GM23248 (cell line): Measurements from ENCODE around the gene RTCB. TPM values are rescaled to one million over a fixed set of nuclear protein-coding genes. Genes with fewer than 3 reads are reported as not detected.
A peak's percentile ranks its signal among the peaks of the same experiment; 100 is the strongest.

ENCODE experiments used
- DNase-seq: peaks from one replicate; pipeline ENCODE4 v3.0.0-alpha.2; 2015
- H2AFZ ChIP-seq: fragments of 200-600 bp; sonication (generic); 2 replicates; pipeline ENCODE4 v1.6.1; 2016; ENCODE audit warnings: antibody characterized with exemption
- H3F3A ChIP-seq: fragments of 200-600 bp; sonication (generic); 2 replicates; pipeline ENCODE4 v1.6.1; 2016; ENCODE audit warnings: mild to moderate bottlenecking, antibody characterized with exemption, mixed run types; ENCODE audit not compliant: insufficient read depth
- H3K27ac ChIP-seq: fragments of 200-600 bp; sonication (generic); 2 replicates; pipeline ENCODE4 v1.5.1; 2016; ENCODE audit warnings: mild to moderate bottlenecking
- H3K27me3 ChIP-seq: fragments of 200-600 bp; sonication (generic); replicated peaks from 2 replicates; pipeline ENCODE4 v1.6.1; 2016; ENCODE audit warnings: mild to moderate bottlenecking; ENCODE audit not compliant: insufficient read depth
- H3K36me3 ChIP-seq: fragments of 200-600 bp; sonication (generic); 2 replicates; pipeline ENCODE4 v1.6.1; 2016; ENCODE audit warnings: low read depth, mild to moderate bottlenecking
- H3K4me1 ChIP-seq: fragments of 200-600 bp; sonication (generic); 2 replicates; pipeline ENCODE4 v1.6.1; 2016; ENCODE audit warnings: mild to moderate bottlenecking; ENCODE audit not compliant: insufficient read depth
- H3K4me2 ChIP-seq: fragments of 200-600 bp; sonication (generic); one replicate; pipeline ENCODE4 v1.6.1; 2016; ENCODE audit warnings: mild to moderate bottlenecking; ENCODE audit not compliant: unreplicated experiment
- H3K4me3 ChIP-seq: fragments of 200-600 bp; sonication (generic); 2 replicates; pipeline ENCODE4 v1.5.1; 2016; ENCODE audit warnings: mild to moderate bottlenecking
- H3K79me2 ChIP-seq: fragments of 200-600 bp; sonication (generic); 2 replicates; pipeline ENCODE4 v1.6.1; 2016; ENCODE audit warnings: mild to moderate bottlenecking; ENCODE audit not compliant: insufficient read depth
- H3K9ac ChIP-seq: fragments of 200-600 bp; sonication (generic); 2 replicates; pipeline ENCODE4 v1.6.1; 2016; ENCODE audit warnings: mild to moderate bottlenecking
- H3K9me2 ChIP-seq: fragments of 200-600 bp; sonication (generic); 2 replicates; pipeline ENCODE4 v1.6.1; 2016; ENCODE audit warnings: mixed run types, mild to moderate bottlenecking, moderate library complexity; ENCODE audit not compliant: insufficient read depth
- H3K9me3 ChIP-seq: fragments of 200-600 bp; sonication (generic); one replicate; pipeline ENCODE4 v1.6.1; 2017; ENCODE audit warnings: low read depth
- H4K20me1 ChIP-seq: fragments of 200-600 bp; sonication (generic); 2 replicates; pipeline ENCODE4 v1.6.0; 2016; ENCODE audit not compliant: insufficient read depth
- EZH2 ChIP-seq: fragments of 200-600 bp; sonication (generic); IDR thresholded peaks from 2 replicates; pipeline ENCODE4 v1.6.1; 2018; ENCODE audit warnings: antibody characterized with exemption, mild to moderate bottlenecking; ENCODE audit not compliant: insufficient read depth, poor library complexity, severe bottlenecking
- EZH2phosphoT487 ChIP-seq: fragments of 200-600 bp; sonication (generic); IDR thresholded peaks from 2 replicates; pipeline ENCODE4 v1.6.1; 2018; ENCODE audit warnings: antibody characterized with exemption, moderate library complexity, mild to moderate bottlenecking, low read depth; ENCODE audit not compliant: insufficient read depth
- WGBS, 2 experiments: methylation state at CpG; one replicate each; pipeline ENCODE4 v1.1.6; 2015 to 2017; ENCODE audit warnings: low lambda C conversion rate in 2 of 2, low coverage in 1 of 2; ENCODE audit errors: missing lambda C conversion rate in 2 of 2; 5-methylcytosine and 5-hydroxymethylcytosine counted together
- in situ Hi-C: fragments of 300-500 bp; cut with MboI; formaldehyde crosslinking; loops from 2 replicates; pipeline ENCODE4 v1.15.0; 2020
- polyA plus RNA-seq: library from polyadenylated mRNA; unstranded; fragments of >200 nt; fragmentation: Nextera tagmentation; extraction: Ambion mirVana; gene quantifications from 2 replicates; pipeline ENCODE4 v1.2.1, GENCODE V29; 2016
- total RNA-seq: library from RNA; depleted of rRNA; stranded (reverse); fragments of >200 nt; shearing (Covaris generic); gene quantifications from 2 replicates; pipeline ENCODE4 v1.2.3, GENCODE V29; 2014

RTCB gene
- total and polyA plus RNA-seq, 2 experiments from 2014 or later, result 88.8 to 101 TPM

DNA sequence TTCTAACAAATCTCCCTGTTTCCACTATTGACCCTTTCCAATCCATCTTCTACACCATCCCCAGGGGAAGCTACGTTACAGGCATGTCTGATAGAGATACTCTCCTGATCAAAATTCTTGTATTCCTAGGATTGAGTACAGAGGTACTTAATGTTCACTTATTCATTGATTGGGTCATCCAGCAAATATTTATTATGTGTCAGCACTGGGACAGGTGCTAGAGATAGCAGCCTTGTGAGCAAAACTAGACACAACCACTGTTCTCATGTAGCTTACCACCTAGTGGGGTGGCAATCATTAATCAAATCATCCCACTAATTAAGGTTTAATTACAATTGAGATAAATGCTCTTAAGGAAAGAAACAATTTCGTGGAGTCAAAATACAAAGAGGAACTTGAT is 9.4 kb upstream of the RTCB start:
- Histone ChIP-seq H3K27me3 (peaks cover 58% of the 10 kb centered on the region), H4K20me1 (no peaks in the 10 kb centered on the region), H3K79me2 (no peaks in the 10 kb centered on the region), H3K4me1 (no peaks in the 10 kb centered on the region), H3K9me2 (no peaks in the 10 kb centered on the region), H3K36me3 (no peaks in the 10 kb centered on the region), H3K4me2 (no peak overlapping the region), H2AFZ (no peak overlapping the region), H3F3A (no peaks in the 10 kb centered on the region), H3K9ac (no peak overlapping the region), H3K27ac (no peak overlapping the region), H3K4me3 (no peak overlapping the region), H3K9me3 (no peaks in the 10 kb centered on the region)
- no peak for DNase-seq
- in situ Hi-C loops, result no loop called here
- no peak for TF ChIP-seq EZH2
- TF ChIP-seq EZH2phosphoT487, result no peak
- 0 to 3% methylated on average over 2 of the region's 2 CpGs for WGBS, 2 experiments

DNA sequence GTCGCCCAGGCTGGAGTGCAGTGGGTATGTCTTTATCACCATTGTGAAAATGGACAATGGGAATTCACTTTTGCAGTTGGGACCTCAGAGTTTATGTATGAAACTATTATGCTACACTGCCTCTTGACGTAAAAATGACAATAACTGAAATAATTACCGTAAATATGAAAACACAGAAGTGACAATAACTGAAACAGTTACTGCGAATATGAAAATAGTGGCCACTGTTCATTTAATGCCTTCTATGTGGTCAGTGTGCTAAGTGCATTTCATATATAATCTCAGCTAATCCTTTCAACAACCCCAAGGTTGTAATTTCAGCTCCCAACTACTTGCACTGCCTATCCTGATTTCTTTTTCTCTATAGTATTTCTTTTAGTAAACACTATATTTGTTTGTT is 5.9 kb upstream of the RTCB start:
- Histone ChIP-seq H3K4me1 (no peaks in the 10 kb centered on the region), H3K36me3 (no peaks in the 10 kb centered on the region), H3K79me2 (no peaks in the 10 kb centered on the region), H3K9ac (no peak overlapping the region), H3K9me3 (no peaks in the 10 kb centered on the region), H3K27me3 (peaks cover 48% of the 10 kb centered on the region), H3K4me3 (no peak overlapping the region), H3F3A (no peaks in the 10 kb centered on the region), H3K4me2 (no peak overlapping the region), H3K27ac (no peak overlapping the region), H4K20me1 (no peaks in the 10 kb centered on the region), H3K9me2 (no peaks in the 10 kb centered on the region), H2AFZ (no peak overlapping the region)
- in situ Hi-C loops, result no loop called here
- WGBS, 2 experiments, result 27 to 34% methylated on average over 4 of the region's 4 CpGs
- DNase-seq, result no peak
- TF ChIP-seq EZH2phosphoT487 (no peak), EZH2 (no peak)

DNA sequence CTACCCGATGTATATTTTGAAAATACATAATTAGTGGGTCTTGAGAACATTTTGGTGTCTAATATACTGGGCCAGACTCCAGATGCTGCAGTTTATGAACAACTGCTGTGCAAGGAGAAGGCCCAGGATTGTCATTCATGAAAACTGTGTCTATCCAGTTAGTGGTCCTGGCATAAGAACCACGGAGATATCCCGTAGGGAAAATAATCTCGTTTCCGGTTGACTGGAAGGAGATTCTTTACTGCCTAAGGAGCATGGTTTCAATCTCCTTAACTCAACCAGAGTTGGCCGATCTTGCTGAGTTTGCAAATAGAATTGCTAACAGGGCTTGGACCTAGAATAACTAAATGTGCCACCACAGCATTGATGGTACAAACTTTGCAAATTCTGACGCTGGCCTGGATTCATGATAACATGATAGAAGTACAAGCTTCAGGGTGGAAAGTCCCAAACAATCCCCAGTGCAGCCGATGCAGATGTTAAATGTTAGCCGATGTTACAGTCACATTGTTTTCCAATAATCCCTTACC is 4.6 kb upstream of the RTCB start:
- Histone ChIP-seq H3K4me3 (no peak overlapping the region), H3K27me3 (peaks cover 35% of the 10 kb centered on the region), H3K4me1 (no peaks in the 10 kb centered on the region), H3K4me2 (no peak overlapping the region), H3K9me3 (no peaks in the 10 kb centered on the region), H3F3A (no peaks in the 10 kb centered on the region), H2AFZ (no peak overlapping the region), H3K27ac (no peak overlapping the region), H4K20me1 (no peaks in the 10 kb centered on the region), H3K9me2 (no peaks in the 10 kb centered on the region), H3K36me3 (no peaks in the 10 kb centered on the region), H3K9ac (no peak overlapping the region), H3K79me2 (peaks cover 4% of the 10 kb centered on the region)
- 33 to 35% methylated on average over 9 of the region's 9 CpGs for WGBS, 2 experiments
- no peak for DNase-seq
- TF ChIP-seq EZH2phosphoT487, result no peak
- no peak for TF ChIP-seq EZH2
- in situ Hi-C loops, result no loop called here

DNA sequence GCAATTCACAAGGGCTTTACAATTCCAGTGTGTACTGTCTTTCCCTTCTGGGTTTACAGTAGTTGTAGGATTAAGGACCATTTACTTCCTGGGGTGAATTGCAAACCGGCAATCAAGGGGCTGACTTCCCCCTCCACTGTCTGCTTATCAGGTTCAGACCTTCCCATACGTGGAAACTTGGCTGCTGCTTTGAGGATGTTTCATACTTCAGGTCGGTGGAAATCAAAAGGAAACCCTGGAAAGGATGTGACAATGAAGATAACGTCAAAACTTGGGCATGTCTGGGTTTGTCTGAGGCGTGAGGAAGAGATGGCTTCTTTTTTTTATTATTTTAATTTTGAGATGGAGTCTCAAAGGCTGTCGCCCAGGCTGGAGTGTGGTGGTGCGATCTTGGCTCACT is 2.1 kb upstream of the RTCB start:
- no peaks in the 10 kb centered on the region for H3F3A ChIP-seq
- H3K9me3 ChIP-seq, result no peaks in the 10 kb centered on the region
- peaks cover 20% of the 10 kb centered on the region for H3K27me3 ChIP-seq
- no peak overlapping the region for H3K27ac ChIP-seq
- peaks cover 28% of the 10 kb centered on the region for H3K79me2 ChIP-seq
- TF ChIP-seq EZH2phosphoT487 (no peak), EZH2 (no peak)
- no peak for DNase-seq
- 59 to 63% methylated on average over 7 of the region's 7 CpGs for WGBS, 2 experiments
- no peaks in the 10 kb centered on the region for H4K20me1 ChIP-seq
- H3K9me2 ChIP-seq, result no peaks in the 10 kb centered on the region
- no peak overlapping the region for H3K4me2 ChIP-seq
- H3K36me3 ChIP-seq, result no peaks in the 10 kb centered on the region
- peak overlapping the region; percentile 38; the same call in 1 of the 2 replicates for H2AFZ ChIP-seq
- H3K9ac ChIP-seq, result no peak overlapping the region
- H3K4me1 ChIP-seq, result peaks cover 11% of the 10 kb centered on the region
- no peak overlapping the region for H3K4me3 ChIP-seq
- in situ Hi-C loops, result no loop called here

- H2AFZ ChIP-seq, result peak overlapping the region; percentile 38; the same call in 1 of the 2 replicates
- H3K9ac ChIP-seq, result no peak overlapping the region
- H3K4me3 ChIP-seq, result no peak overlapping the region
- WGBS, 2 experiments, result 62 to 68% methylated on average over 2 of the region's 2 CpGs
- no peaks in the 10 kb centered on the region for H3K36me3 ChIP-seq
- no peaks in the 10 kb centered on the region for H3K9me2 ChIP-seq
- H3K4me1 ChIP-seq, result peaks cover 11% of the 10 kb centered on the region
- no peaks in the 10 kb centered on the region for H3F3A ChIP-seq
- no peak overlapping the region for H3K27ac ChIP-seq
- no peaks in the 10 kb centered on the region for H3K9me3 ChIP-seq
- DNase-seq, result peak; percentile 44
- no peak overlapping the region for H3K4me2 ChIP-seq
- in situ Hi-C loops, result no loop called here
- no peaks in the 10 kb centered on the region for H4K20me1 ChIP-seq
- TF ChIP-seq EZH2phosphoT487, result no peak
- TF ChIP-seq EZH2, result no peak
- peaks cover 15% of the 10 kb centered on the region for H3K27me3 ChIP-seq
- peaks cover 33% of the 10 kb centered on the region for H3K79me2 ChIP-seq
Measured at GRCh38 chr22:32413719-32414118, 1.7 kb upstream of the RTCB start.
